ENCODE data around the gene SMKR1. TPM values are rescaled to one million over a fixed set of nuclear protein-coding genes. Genes with fewer than 3 reads are reported as not detected.
"Not testable (repeated sequence)": the region's sequence is repeated elsewhere in the genome, so short reads cannot be mapped to it uniquely, and the experiment has no call there.

The SMKR1 gene
- total RNA-seq = not detected
- long read RNA-seq = 0 reads

DNA sequence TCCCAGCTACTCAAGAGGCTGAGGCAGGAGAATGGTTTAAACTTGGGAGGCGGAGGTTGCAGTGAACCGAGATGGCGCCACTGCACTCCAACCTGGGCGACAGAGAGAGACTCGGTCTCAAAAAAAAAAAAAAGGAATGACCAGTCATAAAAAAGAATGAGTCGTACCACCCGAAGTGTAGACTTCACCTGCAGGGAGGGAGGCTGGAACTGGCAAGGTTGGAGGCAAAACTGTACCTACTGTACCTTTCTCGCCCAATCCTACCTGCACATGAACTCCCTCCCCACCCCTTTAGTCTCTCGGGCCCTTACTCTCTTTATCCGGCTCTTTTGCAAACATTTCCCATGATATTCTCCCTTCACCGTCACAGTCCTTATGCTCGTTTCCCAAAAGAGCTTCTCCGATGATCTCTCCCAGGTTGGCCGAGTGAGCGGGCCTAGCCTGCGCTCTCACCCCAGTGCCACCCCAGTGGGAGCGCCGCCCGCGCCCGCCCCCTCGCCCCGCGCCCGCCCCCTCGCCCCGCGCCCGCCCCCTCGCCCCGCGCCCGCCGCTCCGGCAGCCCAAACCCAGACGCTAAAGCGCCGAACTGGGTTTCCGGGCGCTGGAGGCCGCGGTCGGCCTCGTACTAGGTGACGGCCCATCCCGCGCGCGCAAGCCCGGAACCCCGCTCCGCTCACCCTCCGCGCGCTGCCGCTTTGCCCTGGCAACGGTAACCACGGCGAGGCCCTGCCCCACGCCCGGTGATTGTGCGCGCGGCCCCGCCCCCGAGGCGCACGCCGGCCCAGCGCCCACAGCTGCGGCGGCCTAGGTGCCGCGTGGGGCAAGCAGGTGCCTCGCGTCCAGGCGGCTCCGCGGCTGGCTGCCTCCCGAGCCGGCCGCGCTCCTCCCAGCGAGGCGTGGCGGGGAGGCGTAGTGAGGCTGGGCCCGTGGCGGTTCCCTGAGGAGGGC, at the start of gene SMKR1:
SMKR1 (plus strand) TSS at position 772 of the 948 bp plus-strand sequence. CDS start 294 bp downstream, outside the sequence.
- peak; percentile 87 for DNase-seq
- peak; percentile 93 for ATAC-seq (ENCODE audit: poor library complexity)
- intact Hi-C loops (cut with DNase I) = no loop called here

DNA sequence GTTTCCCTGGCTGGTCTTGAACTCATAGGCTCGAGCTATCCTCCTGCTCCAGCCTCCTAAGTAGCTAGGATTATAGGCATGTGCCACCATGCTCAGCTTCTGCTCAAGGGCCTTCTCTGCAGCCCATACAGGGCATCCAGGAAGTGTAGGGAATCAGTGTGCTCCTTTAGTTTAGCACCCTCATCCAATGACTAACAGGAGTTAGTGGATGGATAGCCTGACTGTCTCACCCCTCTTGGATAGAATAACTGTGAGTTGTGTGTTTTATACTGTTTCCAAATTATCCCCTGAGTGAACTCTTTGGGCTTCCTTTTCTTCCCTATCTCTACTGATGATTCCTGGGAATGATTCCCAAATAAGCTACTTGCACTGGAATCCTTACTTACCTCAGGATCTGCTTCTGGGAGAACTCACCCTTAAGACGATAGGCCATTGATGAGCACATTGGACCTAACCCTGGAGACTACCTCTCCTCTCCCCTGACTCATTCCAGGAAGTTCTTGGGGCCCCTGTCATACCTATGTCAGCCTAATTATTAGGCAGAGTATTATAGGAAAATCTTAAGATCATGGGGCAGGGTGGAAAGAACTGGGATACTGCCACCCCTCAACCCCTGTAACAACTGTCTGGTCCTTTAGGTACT, 49.6 kb upstream of the SMKR1 start:
- intact Hi-C loops (cut with DNase I) = no loop called here
- DNase-seq (no peak), ATAC-seq (ENCODE audit: poor library complexity) (no peak)

DNA sequence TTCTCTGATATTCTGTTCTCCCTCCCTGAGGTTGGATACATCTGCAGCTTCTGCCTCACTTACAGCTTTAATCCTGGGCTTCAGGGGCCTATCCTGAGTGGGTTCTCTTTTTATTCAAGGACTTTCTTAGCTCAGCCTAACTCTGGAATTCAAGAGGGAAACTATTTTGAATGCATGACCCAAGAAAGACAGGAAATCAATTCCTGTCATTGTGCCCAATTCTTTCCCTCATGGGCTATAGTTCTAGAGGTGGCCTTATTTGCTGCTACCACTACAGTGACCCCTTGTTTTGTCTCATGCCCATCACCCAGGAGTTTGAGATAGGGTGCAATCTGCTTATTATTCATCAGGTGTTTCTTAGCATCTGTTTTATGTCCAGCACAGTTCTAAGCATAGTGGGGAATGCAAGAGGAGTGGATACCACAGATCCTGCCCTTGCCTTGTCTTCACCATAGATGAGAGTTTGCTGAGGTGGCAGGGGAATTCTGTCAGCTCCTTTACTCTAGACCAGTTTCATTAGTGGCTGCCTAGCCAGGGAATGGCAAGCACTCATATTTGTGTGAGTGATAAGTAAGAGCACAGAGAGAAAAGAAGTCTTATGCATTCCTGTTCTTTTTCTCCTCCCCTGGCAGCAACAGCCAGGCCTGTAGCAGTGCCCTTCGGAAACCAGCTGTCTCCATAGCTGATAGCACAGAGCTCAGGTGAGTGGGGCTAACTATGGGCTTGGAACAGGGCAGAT, 48.7 kb upstream of the SMKR1 start:
- ATAC-seq (ENCODE audit: poor library complexity) (peak; percentile 87), DNase-seq (no peak)
- intact Hi-C loops (cut with DNase I) = no loop called here

DNA sequence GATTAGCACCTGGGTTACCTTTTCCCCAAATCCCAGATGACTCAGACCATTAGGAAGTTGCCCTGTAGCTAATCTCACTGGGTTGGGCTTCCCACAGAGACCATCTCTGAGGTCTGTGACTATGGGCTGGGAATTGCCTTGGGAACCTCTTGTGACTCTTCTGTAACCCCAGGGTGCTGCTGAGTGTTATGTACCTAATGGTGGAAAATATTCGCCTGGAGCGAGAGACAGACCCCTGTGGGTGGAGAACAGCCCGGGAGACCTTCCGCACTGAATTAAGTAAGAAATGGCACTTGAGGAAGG, 48.1 kb upstream of the SMKR1 start:
- intact Hi-C loops (cut with DNase I) = no loop called here
- ATAC-seq (ENCODE audit: poor library complexity) (no peak), DNase-seq (no peak)

DNA sequence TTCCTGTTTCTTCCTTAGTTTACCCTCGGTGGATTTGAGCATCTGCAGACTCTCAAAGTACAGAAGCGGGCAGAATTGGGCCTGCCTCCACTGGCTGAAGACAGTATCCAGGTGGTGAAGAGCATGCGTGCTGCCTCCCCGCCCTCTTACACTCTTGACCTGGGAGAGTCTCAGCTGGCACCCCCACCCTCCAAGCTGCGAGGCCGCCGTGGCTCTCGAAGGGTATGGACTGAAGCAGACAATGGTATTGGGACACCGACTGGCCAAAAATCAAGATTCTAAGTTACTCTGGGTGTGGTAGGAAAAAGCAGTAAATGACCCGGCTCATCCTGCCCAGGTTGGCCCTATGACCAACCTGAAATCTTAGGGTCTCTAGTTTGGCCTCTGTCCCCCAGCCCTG, 45.9 kb upstream of the SMKR1 start:
- DNase-seq = no peak
- intact Hi-C loops (cut with DNase I) = no loop called here

DNA sequence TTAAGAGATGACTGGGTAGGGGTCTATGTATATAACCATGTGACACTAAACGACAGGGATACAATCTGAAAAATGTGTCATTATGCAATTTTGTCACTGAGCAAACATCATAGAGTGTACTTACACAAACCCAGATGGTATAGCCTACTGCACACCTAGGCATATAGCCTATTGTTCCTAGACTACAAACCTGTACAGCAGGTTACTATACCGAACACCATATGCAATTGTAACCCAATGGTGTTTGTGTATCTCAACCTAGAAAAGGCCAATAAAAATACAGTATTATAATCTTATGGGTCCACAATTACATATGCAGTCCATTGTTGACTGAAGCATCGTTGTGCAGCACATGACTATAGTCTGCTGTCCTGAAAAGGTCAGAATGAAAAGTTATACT, 45.2 kb upstream of the SMKR1 start:
- ATAC-seq (ENCODE audit: poor library complexity) (no peak), DNase-seq (no peak)
- intact Hi-C loops (cut with DNase I) = no loop called here

More for the DNA sequence above, 45.9 kb upstream of the SMKR1 start:
- ATAC-seq (ENCODE audit: poor library complexity) = no peak

DNA sequence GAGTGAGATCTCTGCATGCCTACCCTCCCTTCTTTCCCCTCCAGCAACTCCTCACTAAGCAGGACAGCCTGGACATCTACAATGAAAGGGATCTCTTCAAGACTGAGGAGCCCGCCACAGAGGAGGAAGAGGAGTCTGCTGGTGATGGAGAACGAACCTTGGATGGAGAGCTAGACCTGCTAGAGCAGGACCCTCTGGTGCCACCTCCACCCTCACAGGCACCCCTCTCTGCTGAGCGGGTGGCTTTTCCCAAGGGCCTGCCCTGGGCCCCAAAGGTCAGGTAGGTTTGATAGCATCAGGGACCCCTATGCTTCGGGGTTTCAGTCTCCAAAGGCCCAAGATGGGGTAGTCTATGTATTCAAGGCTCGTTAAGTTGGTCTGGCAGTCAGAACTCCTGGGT, 44.2 kb upstream of the SMKR1 start:
- intact Hi-C loops (cut with DNase I) = no loop called here
- DNase-seq (no peak), ATAC-seq (ENCODE audit: poor library complexity) (no peak)

DNA sequence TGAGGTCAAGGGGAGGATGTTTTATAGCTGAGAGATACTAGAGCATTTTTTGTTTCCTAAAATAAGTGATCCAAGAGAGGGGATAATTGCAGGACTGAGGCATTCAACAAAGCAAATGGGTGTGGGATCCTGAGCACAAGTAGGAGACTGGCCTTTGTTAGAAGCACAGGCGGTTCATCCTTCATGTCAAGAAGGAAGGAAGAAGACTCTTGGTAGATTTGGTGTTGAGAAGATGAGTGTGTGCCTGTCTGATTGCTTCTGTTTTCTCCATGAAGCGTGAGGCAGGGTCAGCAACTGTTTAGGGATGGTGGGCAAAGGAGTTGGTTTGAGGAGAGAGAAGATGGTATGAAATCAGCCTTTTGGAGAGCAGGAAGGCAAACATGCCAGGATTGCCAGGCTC, 40.5 kb upstream of the SMKR1 start:
- DNase-seq = no peak
- ATAC-seq (ENCODE audit: poor library complexity) = no peak
- intact Hi-C loops (cut with DNase I) = no loop called here

DNA sequence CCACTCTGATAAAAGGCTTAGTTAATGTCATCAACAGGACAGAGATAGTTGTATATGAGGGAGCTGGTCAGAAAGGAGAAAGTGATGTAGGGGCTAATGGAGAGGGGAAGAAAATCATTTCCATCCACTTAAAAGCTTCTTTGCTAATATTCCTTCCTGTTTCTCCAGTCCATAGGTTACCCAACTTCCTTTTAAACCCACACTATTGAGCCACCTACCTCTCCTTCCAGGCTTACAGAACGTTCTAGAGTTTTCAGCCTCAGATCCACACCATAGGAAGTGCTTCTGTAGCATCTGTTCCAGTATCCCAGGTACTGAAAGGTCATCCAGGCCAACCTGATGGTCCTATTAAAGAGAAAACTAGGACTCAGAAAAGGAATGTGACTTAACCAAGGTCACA, 39.9 kb upstream of the SMKR1 start:
- intact Hi-C loops (cut with DNase I) = no loop called here
- no peak for ATAC-seq (ENCODE audit: poor library complexity)
- no peak for DNase-seq

DNA sequence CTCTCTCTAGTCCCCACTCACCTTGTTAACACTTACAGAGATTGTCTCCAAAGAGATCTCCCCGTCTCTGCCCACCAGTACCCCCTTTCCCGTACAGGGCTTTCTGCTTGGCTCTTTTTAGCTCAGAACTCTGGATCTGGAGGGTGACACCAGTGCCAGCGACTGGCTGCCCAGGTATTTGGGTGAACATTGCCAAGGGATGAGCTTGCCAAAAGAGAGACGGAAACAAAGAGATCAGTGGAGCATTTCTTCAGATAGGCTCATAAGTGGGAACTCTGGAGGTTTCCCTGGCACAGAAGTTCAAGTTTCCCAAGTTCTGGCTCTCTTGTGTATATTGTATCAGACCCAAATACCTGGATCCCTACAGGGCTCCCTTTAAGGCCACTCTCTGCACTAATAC, 38.1 kb upstream of the SMKR1 start:
- intact Hi-C loops (cut with DNase I) = no loop called here
- ATAC-seq (ENCODE audit: poor library complexity) (peak; percentile 43), DNase-seq (no peak)

DNA sequence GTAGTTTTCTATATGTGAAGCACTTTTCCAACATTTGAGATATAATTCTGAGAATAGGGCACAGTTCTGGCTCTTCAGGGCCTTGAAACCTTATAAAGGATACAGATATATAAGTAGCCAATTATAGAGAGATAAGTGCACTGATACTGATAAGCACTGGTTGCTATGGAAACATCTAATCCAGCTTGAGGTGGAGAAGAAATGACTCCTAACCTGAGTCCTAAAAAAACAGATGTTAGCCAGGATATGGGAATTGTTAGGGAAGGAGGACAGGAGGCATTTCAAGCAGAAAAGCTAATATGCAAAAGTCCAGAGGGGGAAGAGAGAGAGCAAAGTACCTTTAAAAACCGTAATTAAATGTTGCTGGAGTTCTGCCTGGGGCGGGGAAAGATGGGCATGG, 37.3 kb upstream of the SMKR1 start:
- intact Hi-C loops (cut with DNase I) = no loop called here
- no peak for DNase-seq
- no peak for ATAC-seq (ENCODE audit: poor library complexity)

DNA sequence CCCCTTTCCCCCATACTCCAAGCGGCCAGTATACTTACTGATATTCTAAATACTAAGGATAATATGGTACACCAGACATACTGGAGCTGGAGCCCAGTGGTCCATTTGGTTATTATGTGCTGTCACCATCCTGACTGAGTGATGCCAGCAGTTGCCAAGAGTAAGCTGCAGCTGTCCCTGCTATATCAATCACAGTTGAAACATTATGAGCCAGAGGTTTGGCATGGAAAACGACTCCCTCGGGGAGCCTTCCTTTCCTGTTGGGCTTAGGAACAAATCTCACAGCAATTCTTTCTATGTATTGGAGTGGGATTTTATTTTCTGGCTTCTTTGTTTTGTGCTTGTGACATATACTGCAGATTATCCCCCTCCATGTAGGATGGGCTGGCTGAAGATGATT, 35.5 kb upstream of the SMKR1 start:
- peak; percentile 33 for ATAC-seq (ENCODE audit: poor library complexity)
- intact Hi-C loops (cut with DNase I) = no loop called here

DNA sequence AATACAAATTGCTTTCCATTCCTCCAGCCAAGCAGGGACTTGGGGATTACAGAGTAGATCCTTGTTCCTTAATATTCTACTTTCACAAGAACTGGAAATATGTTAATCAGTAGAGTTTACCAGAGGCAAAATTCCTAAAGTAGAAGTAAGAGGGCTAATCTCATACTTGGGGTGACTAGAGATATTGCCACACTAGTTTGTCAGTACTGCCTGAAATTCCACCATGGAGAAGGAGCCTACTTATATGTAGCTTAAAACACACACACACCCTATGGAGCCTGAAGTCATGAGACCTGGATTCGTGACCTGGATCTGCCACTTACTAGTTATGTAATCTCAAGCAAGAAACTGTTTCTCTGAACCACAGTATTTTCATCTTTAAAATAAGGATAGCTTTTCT, 34.2 kb upstream of the SMKR1 start:
- ATAC-seq (ENCODE audit: poor library complexity) (peak; percentile 42), DNase-seq (no peak)
- intact Hi-C loops (cut with DNase I) = no loop called here

More for the DNA sequence above, 35.5 kb upstream of the SMKR1 start:
- no peak for DNase-seq

DNA sequence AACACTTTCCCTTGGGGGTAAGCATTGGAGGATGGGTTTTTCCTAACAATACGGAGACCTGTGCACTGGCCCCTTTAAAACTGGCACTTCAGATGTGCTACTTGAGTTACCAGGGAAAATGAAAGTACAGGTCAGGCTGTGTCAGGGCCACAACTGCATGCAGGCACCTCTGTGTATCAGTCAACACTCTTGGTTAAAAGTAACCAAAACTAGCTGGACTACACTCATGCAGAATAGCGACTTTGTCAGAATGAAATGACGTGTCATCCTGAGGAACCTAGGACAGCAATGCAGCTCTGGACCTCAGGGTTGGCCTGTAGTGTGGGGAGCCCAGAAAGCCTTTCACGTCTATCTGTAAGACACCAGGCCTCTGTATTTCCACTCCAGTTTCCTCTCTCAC, 33.8 kb upstream of the SMKR1 start:
- ATAC-seq (ENCODE audit: poor library complexity) (peak; percentile 25), DNase-seq (no peak)
- intact Hi-C loops (cut with DNase I) = no loop called here

DNA sequence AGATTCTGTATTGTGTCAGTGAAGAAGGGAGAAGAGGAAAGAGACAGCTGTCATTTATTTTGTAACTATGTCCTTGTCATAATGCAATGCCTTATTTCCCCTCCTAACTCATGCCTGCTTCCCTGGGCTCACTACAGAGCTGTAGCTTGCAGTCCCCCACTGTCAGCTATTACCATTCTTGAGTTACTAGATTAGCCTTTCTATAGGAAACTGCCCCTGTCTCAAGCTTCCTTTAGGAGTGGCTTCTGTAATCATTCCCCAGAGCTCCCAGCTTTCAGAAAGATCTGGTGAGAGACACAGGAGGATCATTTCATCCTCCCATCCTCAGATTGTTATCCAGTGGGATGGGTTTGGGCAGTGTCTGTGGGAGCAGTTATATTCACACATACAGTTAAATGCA, 32.4 kb upstream of the SMKR1 start:
- ATAC-seq (ENCODE audit: poor library complexity) = no peak
- intact Hi-C loops (cut with DNase I) = loop anchor here (5.0 kb wide), 1 partner anchor 253 kb away; no protein-coding TSS in a partner anchor
- DNase-seq = no peak

DNA sequence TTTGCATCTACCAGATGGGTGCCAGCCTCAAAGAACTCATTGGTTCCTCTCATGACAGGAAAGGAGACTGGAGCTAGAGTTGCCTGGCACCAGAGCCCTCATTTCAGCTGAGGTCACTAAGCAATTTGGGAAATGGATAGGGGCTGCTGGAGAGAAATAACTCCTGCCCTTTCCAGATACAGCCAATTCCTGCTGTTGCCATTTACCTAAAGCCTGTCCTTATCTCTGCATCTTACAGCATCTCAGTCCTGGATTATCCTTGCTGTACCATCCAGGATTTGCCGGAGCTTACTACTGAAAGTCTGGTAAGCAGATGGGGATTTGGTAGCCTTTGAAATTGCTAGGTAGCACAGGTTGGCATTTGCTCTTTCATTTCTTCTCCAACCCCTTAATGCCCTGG, 31.9 kb upstream of the SMKR1 start:
- intact Hi-C loops (cut with DNase I) = loop anchor here (5.0 kb wide), 1 partner anchor 253 kb away; no protein-coding TSS in a partner anchor
- ATAC-seq (ENCODE audit: poor library complexity) = no peak
- DNase-seq = no peak

DNA sequence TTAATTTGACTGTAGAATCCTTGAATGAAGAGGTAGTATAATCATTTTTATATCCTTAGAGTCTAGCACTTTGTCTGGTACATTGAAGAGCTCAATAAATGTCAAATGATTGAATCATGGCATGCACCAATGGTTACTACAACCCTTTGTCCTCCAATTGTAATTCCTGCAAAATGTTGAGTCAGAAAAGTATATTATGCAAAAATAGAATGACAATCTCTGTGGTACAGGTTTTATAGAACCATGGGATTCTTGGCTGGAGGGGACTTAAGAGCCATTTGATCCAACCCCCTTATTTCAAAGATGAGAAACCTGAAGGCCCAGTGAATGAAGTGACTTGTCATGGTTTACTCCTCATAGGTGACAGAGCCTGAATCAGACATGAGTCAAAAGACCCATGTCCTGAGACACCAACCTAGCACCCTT, 30.9 kb upstream of the SMKR1 start:
- DNase-seq (no peak), ATAC-seq (ENCODE audit: poor library complexity) (no peak)
- intact Hi-C loops (cut with DNase I) = loop anchor here (5.0 kb wide), 1 partner anchor 254 kb away; no protein-coding TSS in a partner anchor

DNA sequence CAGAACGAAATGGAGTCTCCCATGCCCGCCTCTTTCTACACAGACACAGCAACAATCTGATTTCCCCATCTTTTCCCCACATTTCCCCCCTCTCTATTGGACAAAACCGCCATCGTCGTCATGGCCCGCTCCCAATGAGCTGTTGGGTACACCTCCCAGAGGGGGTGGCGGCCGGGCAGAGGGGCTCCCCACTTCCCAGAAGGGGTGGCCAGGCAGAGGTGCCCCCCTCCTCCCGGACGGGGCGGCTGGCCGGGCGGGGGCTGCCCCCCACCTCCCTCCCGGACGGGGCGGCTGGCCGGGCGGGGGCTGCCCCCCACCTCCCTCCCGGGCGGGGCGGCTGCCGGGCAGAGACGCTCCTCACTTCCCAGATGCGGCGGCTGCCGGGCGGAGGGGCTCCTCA, 26.4 kb upstream of the SMKR1 start:
- ATAC-seq (ENCODE audit: poor library complexity); DNase-seq; intact Hi-C loops (cut with DNase I): not testable (repeated sequence)

DNA sequence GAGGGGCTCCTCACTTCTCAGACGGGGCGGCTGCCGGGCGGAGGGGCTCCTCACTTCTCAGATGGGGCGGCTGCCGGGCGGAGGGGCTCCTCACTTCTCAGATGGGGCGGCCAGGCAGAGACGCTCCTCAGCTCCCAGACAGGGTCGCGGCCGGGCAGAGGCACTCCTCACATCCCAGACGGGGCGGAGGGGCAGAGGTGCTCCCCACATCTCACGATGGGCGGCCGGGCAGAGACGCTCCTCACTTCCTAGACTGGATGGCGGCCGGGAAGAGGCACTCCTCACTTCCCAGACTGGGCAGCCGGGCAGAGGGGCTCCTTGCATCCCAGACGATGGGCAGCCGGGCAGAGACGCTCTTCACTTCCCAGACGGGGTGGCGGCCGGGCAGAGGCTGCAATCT, 25.9 kb upstream of the SMKR1 start:
- DNase-seq; intact Hi-C loops (cut with DNase I); ATAC-seq (ENCODE audit: poor library complexity): not testable (repeated sequence)
